Adipocyte (in vitro differentiated cells): ENCODE results near the gene ZDHHC11B.
"Not testable (repeated sequence)": the region's sequence is repeated elsewhere in the genome, so short reads cannot be mapped to it uniquely, and the experiment has no call there.

Experiments used
- DNase-seq: peaks from one replicate; pipeline ENCODE4 v3.0.0-alpha.2; 2015; ENCODE audit warnings: low read depth
- H3K27me3 ChIP-seq: replicated peaks from 2 replicates; pipeline ENCODE4 v1.7.0; 2013; ENCODE audit warnings: mild to moderate bottlenecking, low read length, moderate library complexity; ENCODE audit not compliant: control insufficient read depth, insufficient read depth
- H3K36me3 ChIP-seq: 2 replicates; pipeline ENCODE4 v1.7.0; 2013; ENCODE audit warnings: low read length, mild to moderate bottlenecking, moderate library complexity; ENCODE audit not compliant: control insufficient read depth, insufficient read depth, severe bottlenecking
- H3K4me1 ChIP-seq: 2 replicates; pipeline ENCODE4 v1.7.0; 2013; ENCODE audit warnings: mild to moderate bottlenecking, low read length, moderate library complexity; ENCODE audit not compliant: control insufficient read depth, insufficient read depth
- H3K4me3 ChIP-seq: 2 replicates; pipeline ENCODE4 v1.7.0; 2013; ENCODE audit warnings: mild to moderate bottlenecking, low read length, moderate library complexity
- H3K9ac ChIP-seq: 2 replicates; pipeline ENCODE4 v1.7.0; 2013; ENCODE audit warnings: mild to moderate bottlenecking, low read length, moderate library complexity
- H3K9me3 ChIP-seq: 2 replicates; pipeline ENCODE4 v1.7.0; 2013; ENCODE audit warnings: mild to moderate bottlenecking, low read length, moderate library complexity; ENCODE audit not compliant: control insufficient read depth

ZDHHC11B gene

DNA sequence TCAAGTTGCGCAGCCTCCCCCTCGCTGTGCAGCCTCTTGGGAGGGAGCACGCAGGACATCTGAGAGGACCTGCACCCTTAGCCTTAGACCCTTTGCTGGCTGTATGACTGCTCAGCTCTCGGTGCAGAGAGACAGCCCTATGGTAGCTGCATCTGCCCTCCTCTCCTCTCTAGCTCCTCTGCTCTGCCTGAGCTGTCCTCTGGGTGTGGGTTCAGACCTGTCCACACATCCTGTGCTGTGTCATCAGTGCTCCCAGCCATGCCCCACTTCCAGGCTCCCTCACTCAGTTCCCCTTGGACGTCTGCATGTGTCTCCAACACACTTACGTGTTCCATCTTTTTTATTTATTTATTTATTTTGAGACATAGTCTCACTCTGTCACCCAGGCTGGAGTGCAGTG is 60.7 kb downstream of the ZDHHC11B start:
- H3K36me3 ChIP-seq, H3K4me3 ChIP-seq, DNase-seq, H3K9ac ChIP-seq, H3K9me3 ChIP-seq, H3K4me1 ChIP-seq, H3K27me3 ChIP-seq: not testable (repeated sequence)

DNA sequence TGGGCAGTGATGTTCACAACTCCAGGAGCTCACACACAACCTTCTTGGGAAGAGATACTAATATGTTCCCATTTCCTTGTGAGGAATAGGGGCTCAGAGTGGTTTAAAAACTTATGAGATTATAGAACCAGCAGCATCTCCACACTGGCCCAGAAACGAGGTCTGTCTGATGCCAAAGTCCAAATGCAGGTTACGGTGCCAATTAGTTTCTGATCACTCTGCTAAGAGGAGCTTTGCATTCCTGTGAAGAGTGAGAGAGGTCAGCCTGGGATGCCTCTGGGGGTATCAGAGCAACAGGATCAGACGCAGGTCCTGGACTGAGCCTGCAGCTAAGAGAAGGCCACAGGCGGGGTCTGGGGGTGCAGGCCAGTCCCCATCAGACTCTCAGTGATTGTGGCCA is 61.2 kb downstream of the ZDHHC11B start:
- DNase-seq, H3K9me3 ChIP-seq, H3K4me3 ChIP-seq, H3K27me3 ChIP-seq, H3K4me1 ChIP-seq, H3K36me3 ChIP-seq, H3K9ac ChIP-seq: not testable (repeated sequence)

DNA sequence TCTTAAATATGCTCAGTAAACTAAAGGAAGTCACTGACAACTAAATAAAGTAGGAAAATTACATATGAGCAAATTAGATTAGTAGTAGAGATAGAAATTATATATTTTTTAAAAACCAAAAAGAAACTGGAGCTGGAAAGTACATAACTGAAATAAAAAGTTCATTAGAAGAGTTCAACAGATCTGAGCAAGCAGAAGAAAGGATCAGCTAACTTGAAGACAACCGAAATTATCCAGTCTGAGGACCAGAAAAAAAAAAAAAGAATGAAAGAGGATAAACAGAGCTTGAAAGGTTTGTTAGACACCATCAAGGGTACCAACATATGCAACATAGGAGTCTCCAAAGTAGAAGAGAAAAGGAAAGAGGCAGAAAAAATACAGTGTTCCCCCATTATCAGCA is 65.2 kb downstream of the ZDHHC11B start:
- not testable (repeated sequence) for H3K9ac ChIP-seq, H3K36me3 ChIP-seq, DNase-seq, H3K4me3 ChIP-seq, H3K27me3 ChIP-seq, H3K9me3 ChIP-seq, H3K4me1 ChIP-seq

DNA sequence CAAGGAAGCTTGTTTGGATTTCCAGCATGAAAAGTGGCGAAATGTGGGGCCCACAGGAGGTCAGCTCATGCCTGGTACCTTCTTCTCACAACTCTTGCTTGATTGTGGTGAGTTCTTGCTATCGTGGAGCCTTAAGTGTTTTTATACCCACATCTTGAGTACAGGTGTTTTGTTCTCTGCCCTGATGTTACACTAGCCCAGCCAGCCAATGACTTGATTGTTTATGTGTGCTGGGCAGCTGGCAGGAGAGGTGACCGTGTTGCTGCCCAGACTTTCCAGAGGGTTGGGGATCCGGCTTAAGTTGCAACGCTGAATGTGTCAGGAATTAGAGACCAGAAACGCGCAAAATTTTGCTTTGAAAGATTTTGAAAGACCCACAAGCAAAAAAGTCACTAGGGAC is 67.4 kb downstream of the ZDHHC11B start:
- no peaks in the 10 kb centered on the region for H3K36me3 ChIP-seq
- H3K9ac ChIP-seq, result no peak overlapping the region
- H3K4me1 ChIP-seq, result no peaks in the 10 kb centered on the region
- H3K27me3 ChIP-seq, result no peaks in the 10 kb centered on the region
- H3K4me3 ChIP-seq, result no peak overlapping the region
- H3K9me3 ChIP-seq, result peaks cover 3% of the 10 kb centered on the region
- no peak for DNase-seq

DNA sequence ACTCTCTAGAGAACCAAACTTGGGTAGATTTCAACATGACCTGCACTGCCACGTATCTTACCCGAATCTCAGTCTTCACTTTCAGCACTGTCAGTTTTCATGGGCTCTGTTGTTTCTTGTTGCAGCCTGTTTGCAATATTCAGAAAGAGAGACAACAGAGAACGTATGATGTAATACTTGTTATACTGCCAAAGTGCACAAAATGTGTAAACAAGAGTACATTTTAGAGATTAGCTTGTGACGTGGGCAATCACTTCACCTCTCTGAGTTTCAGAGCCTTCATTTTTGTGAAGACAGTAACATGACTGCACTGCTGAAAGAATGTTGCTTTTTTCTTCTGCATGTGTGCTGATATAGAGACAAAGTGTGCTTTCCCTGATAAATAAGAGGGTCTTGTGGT is 67.8 kb downstream of the ZDHHC11B start:
- H3K36me3 ChIP-seq, H3K9me3 ChIP-seq, H3K4me3 ChIP-seq, H3K9ac ChIP-seq, H3K4me1 ChIP-seq, H3K27me3 ChIP-seq: not testable (repeated sequence)
- peak; percentile 3 for DNase-seq

DNA sequence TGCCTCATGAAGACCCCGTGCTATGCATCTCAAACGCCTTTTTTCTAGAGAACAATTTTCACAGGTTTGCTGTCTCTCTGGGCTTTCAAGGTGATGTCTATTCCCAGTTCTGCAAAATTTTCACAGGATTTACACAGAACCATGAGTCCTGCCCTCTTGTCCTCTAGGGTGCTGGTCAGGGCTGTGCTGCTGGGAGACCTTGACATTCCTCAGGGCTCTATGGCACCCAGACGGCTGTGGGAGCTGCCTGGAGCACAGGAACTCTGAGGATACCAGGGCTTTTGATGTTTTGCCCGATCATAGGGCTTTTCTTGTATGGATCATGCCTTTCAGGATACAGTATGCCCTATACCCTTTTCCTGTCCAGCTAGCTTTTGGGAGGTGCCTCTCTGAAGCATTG is 68.9 kb downstream of the ZDHHC11B start:
- not testable (repeated sequence) for H3K9ac ChIP-seq, DNase-seq

DNA sequence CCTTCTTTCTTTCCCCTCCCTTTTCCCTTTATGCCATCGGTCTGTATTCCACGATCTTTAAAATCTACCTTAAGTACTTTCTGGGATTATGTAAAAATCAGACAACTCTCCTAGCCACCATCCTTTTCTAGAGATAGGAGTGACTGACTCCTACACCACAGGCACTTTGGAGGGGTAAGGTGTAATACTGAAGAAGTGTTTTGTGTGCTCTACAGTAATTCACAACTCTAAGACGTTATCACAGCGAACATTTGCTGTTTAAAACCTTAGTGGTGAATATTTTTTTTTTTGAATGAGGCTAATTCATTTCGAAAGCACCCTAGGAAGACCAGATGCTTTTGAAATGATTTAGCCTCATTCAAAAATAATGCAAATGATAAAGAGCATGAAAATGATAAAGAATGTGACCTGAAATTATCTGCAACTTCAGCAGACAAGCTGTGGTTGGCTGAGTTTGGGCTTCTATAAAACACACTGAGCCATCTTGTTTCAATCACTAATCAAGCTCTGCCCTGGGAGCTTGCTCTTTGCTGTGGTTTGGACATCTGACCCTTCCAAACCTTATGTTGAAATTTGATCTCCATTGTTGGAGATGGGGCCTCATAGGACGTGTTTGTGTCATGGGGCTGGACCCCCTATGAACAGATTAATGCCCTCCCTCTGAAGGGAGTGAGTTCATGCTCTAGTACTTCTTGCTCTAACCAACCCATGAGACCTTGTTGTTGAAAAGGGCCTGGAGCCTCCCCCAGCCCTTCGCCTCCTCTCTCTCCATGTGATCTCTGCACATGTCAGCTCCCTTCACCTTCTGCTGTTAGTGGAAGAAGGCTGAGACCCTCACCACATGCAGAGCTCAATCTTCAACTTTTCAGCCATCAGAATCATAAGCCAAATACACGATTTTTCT is 70.1 kb downstream of the ZDHHC11B start:
- not testable (repeated sequence) for H3K4me3 ChIP-seq, H3K9me3 ChIP-seq, H3K36me3 ChIP-seq, DNase-seq, H3K27me3 ChIP-seq, H3K9ac ChIP-seq, H3K4me1 ChIP-seq

More for the DNA sequence above, 68.9 kb downstream of the ZDHHC11B start:
- H3K4me1 ChIP-seq, H3K36me3 ChIP-seq, H3K9me3 ChIP-seq, H3K4me3 ChIP-seq, H3K27me3 ChIP-seq: not testable (repeated sequence)

DNA sequence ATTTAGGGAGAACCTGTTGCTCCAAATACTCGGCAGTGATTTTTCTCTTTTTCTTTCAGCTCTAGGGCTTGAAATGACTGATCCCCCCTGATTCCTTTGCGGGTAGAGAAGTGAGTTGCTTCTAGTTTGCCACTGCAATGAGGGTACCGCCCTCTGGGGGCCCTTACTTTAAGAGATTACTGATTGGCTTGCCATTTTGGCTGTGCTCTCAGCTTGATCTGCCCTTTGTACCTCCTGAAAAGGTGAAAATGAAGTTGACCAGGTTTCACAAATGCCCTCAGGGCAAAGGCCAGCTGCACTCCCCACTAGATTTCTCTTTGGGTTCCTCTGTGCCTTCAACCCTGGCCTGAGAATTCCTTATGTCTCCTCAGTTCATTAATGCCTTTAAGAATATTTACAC is 70.8 kb downstream of the ZDHHC11B start:
- H3K4me1 ChIP-seq, H3K9ac ChIP-seq, H3K9me3 ChIP-seq, H3K4me3 ChIP-seq, DNase-seq, H3K36me3 ChIP-seq, H3K27me3 ChIP-seq: not testable (repeated sequence)

DNA sequence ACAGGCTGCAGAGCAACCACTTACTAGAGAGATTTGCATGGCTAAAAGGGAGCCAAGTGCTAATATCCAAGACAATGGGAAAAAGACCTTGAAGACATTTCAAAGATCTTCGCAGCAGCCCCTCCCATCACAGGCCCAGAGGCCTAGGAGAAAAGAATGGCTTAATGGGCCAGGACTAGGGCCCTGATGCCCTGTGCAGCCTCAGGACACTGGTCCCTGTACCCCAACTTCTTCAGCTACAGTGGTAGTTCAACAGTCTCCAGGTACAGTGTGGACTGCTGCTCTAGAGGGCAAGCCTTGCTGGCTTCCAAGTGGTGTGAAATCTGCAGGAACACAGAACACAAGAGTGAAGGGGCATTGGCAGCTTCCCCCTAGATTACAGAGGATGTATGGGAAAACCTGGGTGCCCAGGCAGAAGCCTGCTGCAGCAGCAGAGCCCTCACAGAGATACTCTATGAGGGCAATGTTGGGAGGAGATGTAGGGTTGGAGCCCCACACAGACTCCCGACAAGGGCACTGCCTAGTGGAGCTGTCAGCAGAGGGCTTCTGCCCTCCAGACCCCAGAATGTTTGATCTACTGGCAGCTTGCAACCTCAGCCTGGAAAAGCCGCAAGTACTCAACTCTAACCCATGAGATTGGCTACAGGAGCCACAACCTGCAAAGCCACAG is 75.5 kb downstream of the ZDHHC11B start:
- H3K4me1 ChIP-seq, H3K27me3 ChIP-seq, H3K9me3 ChIP-seq, H3K4me3 ChIP-seq, DNase-seq, H3K9ac ChIP-seq, H3K36me3 ChIP-seq: not testable (repeated sequence)

DNA sequence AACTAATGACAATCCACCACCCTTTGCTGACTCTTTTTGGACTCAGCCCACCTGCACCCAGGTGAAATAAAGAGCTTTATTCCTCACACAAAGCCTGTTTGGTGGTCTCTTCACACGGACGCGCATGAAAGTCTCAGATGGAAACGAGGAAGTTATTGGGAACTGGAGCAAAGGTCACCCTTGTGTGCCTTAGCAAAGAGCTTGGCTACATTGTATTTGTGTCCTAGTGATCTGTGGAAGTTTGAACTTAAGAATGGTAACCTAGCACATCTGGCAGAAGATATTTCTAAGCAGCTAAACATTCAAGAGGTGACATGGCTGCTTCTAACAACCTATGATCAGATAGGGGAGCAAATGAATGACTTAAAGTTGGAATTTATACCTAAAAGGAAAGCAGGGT is 76.2 kb downstream of the ZDHHC11B start:
- not testable (repeated sequence) for H3K36me3 ChIP-seq, H3K4me1 ChIP-seq, H3K27me3 ChIP-seq, H3K9ac ChIP-seq, DNase-seq, H3K4me3 ChIP-seq, H3K9me3 ChIP-seq

DNA sequence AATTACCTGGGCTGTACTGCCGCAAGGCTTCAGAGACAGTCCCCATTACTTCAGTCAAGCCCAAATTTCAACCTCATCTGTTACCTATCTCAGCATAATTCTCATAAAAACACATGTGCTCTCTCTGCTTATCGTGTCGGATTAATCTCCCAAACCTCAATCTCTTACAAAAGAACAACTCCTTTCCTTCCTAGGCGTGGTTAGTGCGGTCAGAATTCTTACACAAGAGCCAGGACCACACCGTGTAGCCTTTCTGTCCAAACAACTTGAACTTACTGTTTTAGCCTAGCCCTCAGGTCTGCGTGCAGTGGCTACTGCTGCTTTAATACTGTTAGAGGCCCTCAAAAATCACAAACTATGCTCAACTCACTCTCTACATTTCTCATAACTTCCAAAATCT is 78.4 kb downstream of the ZDHHC11B start:
- not testable (repeated sequence) for DNase-seq, H3K4me1 ChIP-seq, H3K36me3 ChIP-seq, H3K9me3 ChIP-seq, H3K9ac ChIP-seq, H3K4me3 ChIP-seq, H3K27me3 ChIP-seq
